Measurements from ENCODE around the gene SLX4IP.

GRCh38 chr20:10622657-10623418 lies 187.7 kb downstream of the SLX4IP start:
- TF ChIP-seq CTCF (tag by site-specific recombination; IDR thresholded peaks at IDR 0.05) (no peak), ZBTB21 (tag by site-specific recombination; IDR thresholded peaks at IDR 0.05) (no peak), ZBTB44 (tag by site-specific recombination; IDR thresholded peaks at IDR 0.05) (no peak), MEIS1 (CRISPR knock-in tag; IDR thresholded peaks at IDR 0.05; ENCODE audit: borderline replicate concordance) (no peak), ZNF362 (tag by site-specific recombination; IDR thresholded peaks at IDR 0.05) (no peak), ZNF785 (tag by site-specific recombination; IDR thresholded peaks at IDR 0.05) (no peak), ZBTB26 (tag by site-specific recombination; optimal IDR thresholded peaks at IDR 0.05) (no peak), ZNF560 (tag by site-specific recombination; IDR thresholded peaks at IDR 0.05; ENCODE audit: borderline replicate concordance) (no peak), PRDM6 (tag by site-specific recombination; IDR thresholded peaks at IDR 0.05) (no peak)

All from HEK293 (cell line).